ENCODE results near the gene VIL1. TPM values are rescaled to one million over a fixed set of nuclear protein-coding genes. Genes with fewer than 3 reads are reported as not detected.
A peak's percentile ranks its signal among the peaks of the same experiment; 100 is the strongest.

VIL1 gene
- total RNA-seq, 4 donors from 2014 or later = 189 to 1,274 (median 741) TPM

GRCh38 chr2:218465987-218466633 is 47.2 kb downstream of the VIL1 start:
- H3K9me3 ChIP-seq = no peaks in the 10 kb centered on the region
- no peak overlapping the region for H3K4me3 ChIP-seq
- peaks cover 0 to 22% (median 0%) of the 10 kb centered on the region in 3 donors for H3K36me3 ChIP-seq
- DNase-seq = no peak
- no peaks in the 10 kb centered on the region for H3K27me3 ChIP-seq
- H3K27ac ChIP-seq = peak overlapping the region in 1 of 4 donors; percentile 2
- TF ChIP-seq CTCF (IDR thresholded peaks at IDR 0.05) (peak in 5 of 6 experiments; percentile 7 to 73 (median 64)), POLR2A (IDR thresholded peaks at IDR 0.05) (no peak)
- no peaks in the 10 kb centered on the region for H3K4me1 ChIP-seq

GRCh38 chr2:218470448-218470847 is 51.5 kb downstream of the VIL1 start:
- Histone ChIP-seq H3K27ac (no peak overlapping the region), H3K4me3 (no peak overlapping the region), H3K4me1 (no peaks in the 10 kb centered on the region), H3K27me3 (no peaks in the 10 kb centered on the region), H3K9me3 (no peaks in the 10 kb centered on the region), H3K36me3 (peaks cover 0 to 18% (median 0%) of the 10 kb centered on the region in 3 donors)
- no peak for DNase-seq
- TF ChIP-seq POLR2A (IDR thresholded peaks at IDR 0.05) (no peak), CTCF (IDR thresholded peaks at IDR 0.05) (no peak)

GRCh38 chr2:218471036-218471435 is 52.1 kb downstream of the VIL1 start:
- TF ChIP-seq CTCF (IDR thresholded peaks at IDR 0.05) = no peak
- Histone ChIP-seq H3K4me1 (no peaks in the 10 kb centered on the region), H3K27ac (no peak overlapping the region)

DNA sequence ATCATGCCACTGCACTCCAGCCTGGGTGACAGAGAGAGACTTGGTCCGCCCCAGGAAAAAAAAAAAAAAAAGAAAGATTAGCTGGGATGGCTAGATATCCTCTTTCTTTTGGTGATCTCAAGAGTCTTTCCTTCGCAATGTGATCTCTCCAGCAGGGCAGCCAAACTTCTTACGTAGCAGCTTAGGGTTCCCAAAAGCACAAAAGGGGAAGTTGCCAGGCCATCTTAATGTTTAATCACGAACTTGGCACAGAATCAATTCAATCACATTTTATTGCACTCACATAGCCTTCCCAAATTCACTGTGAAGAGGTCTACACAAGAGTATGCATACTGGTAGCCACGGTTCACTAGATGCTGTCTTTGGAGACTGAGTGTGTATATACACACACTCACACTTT is 53.1 kb downstream of the VIL1 start:
- no peaks in the 10 kb centered on the region for H3K27me3 ChIP-seq
- peaks cover 0 to 28% (median 0%) of the 10 kb centered on the region in 3 donors for H3K36me3 ChIP-seq

More at GRCh38 chr2:218471036-218471435, 52.1 kb downstream of the VIL1 start:
- DNase-seq = no peak
- Histone ChIP-seq H3K4me3 (no peak overlapping the region), H3K9me3 (no peaks in the 10 kb centered on the region), H3K27me3 (no peaks in the 10 kb centered on the region), H3K36me3 (peaks cover 0 to 22% (median 0%) of the 10 kb centered on the region in 3 donors)

DNA sequence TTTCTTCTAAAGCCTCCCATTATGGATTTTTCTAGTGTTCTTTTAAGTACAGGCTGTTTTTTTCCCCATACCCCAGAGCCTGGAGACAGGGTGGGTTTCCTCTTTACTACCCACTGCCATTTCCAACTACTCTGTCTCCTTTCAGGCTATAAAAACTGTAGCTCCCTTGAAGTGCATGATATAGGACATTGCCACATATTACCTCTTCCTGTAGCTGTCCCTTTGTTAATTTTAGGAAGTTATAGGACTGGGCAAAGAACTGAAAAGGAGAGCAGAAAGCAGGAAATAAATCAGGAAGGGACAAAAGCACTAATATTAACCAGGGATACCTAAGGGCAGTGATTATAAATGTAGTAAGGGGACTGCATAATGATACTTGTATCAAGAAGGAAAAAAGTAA is 54.1 kb downstream of the VIL1 start:
- no peak overlapping the region for H3K4me3 ChIP-seq
- no peaks in the 10 kb centered on the region for H3K4me1 ChIP-seq
- no peak for DNase-seq
- no peaks in the 10 kb centered on the region for H3K9me3 ChIP-seq
- no peak overlapping the region for H3K27ac ChIP-seq
- no peak for TF ChIP-seq CTCF (IDR thresholded peaks at IDR 0.05)
- no peak for TF ChIP-seq POLR2A (IDR thresholded peaks at IDR 0.05)
- H3K27me3 ChIP-seq = no peaks in the 10 kb centered on the region
- peaks cover 0 to 29% (median 0%) of the 10 kb centered on the region in 3 donors for H3K36me3 ChIP-seq

More for the DNA sequence above, 53.1 kb downstream of the VIL1 start:
- no peak for DNase-seq
- Histone ChIP-seq H3K9me3 (no peaks in the 10 kb centered on the region), H3K4me3 (no peak overlapping the region), H3K27ac (no peak overlapping the region), H3K4me1 (no peaks in the 10 kb centered on the region)
- TF ChIP-seq POLR2A (IDR thresholded peaks at IDR 0.05) (no peak), CTCF (IDR thresholded peaks at IDR 0.05) (no peak)
